Hepatocyte (in vitro differentiated cells): ENCODE results near the gene ARSB. TPM values are rescaled to one million over a fixed set of nuclear protein-coding genes. Genes with fewer than 3 reads are reported as not detected.

ENCODE experiments used
- DNase-seq: peaks from one replicate; pipeline ENCODE4 v3.0.0-alpha.2; 2016; ENCODE audit warnings: low spot score
- H2AFZ ChIP-seq: fragments of 200-600 bp; sonication (generic); 2 replicates; pipeline ENCODE4 v1.6.0; 2016; ENCODE audit warnings: antibody characterized with exemption, mild to moderate bottlenecking
- H3K27ac ChIP-seq: fragments of 200-600 bp; sonication (generic); 2 replicates; pipeline ENCODE4 v1.5.1; 2016; ENCODE audit warnings: mild to moderate bottlenecking
- H3K27me3 ChIP-seq: fragments of 200-600 bp; sonication (generic); 2 replicates; pipeline ENCODE4 v1.6.1; 2016
- H3K36me3 ChIP-seq: fragments of 200-600 bp; sonication (generic); replicated peaks from 2 replicates; pipeline ENCODE4 v1.5.1; 2016; ENCODE audit warnings: low read depth; ENCODE audit not compliant: insufficient read depth
- H3K4me1 ChIP-seq: fragments of 200-600 bp; sonication (generic); 2 replicates; pipeline ENCODE4 v1.5.1; 2016; ENCODE audit warnings: mild to moderate bottlenecking, moderate library complexity; ENCODE audit not compliant: insufficient read depth
- H3K4me2 ChIP-seq: fragments of 200-600 bp; sonication (generic); 2 replicates; pipeline ENCODE4 v1.6.0; 2016
- H3K4me3 ChIP-seq: fragments of 200-600 bp; sonication (generic); 2 replicates; pipeline ENCODE4 v1.5.1; 2016; ENCODE audit warnings: mild to moderate bottlenecking
- H3K79me2 ChIP-seq: fragments of 200-600 bp; sonication (generic); 2 replicates; pipeline ENCODE4 v1.6.0; 2017; ENCODE audit warnings: mild to moderate bottlenecking
- H3K9me2 ChIP-seq: fragments of 200-600 bp; sonication (generic); replicated peaks from 2 replicates; pipeline ENCODE4 v1.6.0; 2017; ENCODE audit warnings: mild to moderate bottlenecking; ENCODE audit not compliant: insufficient read depth
- H3K9me3 ChIP-seq: fragments of 200-600 bp; sonication (generic); 2 replicates; pipeline ENCODE4 v1.5.1; 2016; ENCODE audit warnings: low read depth, mild to moderate bottlenecking
- H4K20me1 ChIP-seq: fragments of 200-600 bp; sonication (generic); 2 replicates; pipeline ENCODE4 v1.6.0; 2016; ENCODE audit warnings: mild to moderate bottlenecking; ENCODE audit not compliant: insufficient read depth, poor library complexity, severe bottlenecking
- EZH2 ChIP-seq: fragments of 200-600 bp; sonication (generic); IDR thresholded peaks from 2 replicates; pipeline ENCODE4 v1.6.1; 2016; ENCODE audit warnings: antibody characterized with exemption, mild to moderate bottlenecking, borderline replicate concordance
- EZH2phosphoT487 ChIP-seq: fragments of 200-600 bp; sonication (generic); IDR thresholded peaks from one replicate; pipeline ENCODE4 v1.6.1; 2018; ENCODE audit warnings: antibody characterized with exemption, mild to moderate bottlenecking, low read depth, moderate library complexity; ENCODE audit not compliant: unreplicated experiment, severe bottlenecking
- WGBS: methylation state at CpG from one replicate; pipeline ENCODE4 v1.1.6; 2016; ENCODE audit warnings: low lambda C conversion rate; ENCODE audit errors: missing lambda C conversion rate; 5-methylcytosine and 5-hydroxymethylcytosine counted together
- polyA plus RNA-seq: library from polyadenylated mRNA; unstranded; fragments of >200 nt; fragmentation: Nextera tagmentation; extraction: Ambion mirVana; gene quantifications from 2 replicates; pipeline ENCODE4 v1.2.1, GENCODE V29; 2016
- total RNA-seq: library from RNA; depleted of rRNA; stranded (reverse); fragments of >200 nt; gene quantifications from 2 replicates; pipeline ENCODE4 v1.2.3, GENCODE V29; 2014
- TF ChIP-seq, protein P1 (sequence below): fragments of 200-600 bp; sonication (generic); IDR thresholded peaks from 2 replicates; pipeline ENCODE4 v1.5.1; 2016; ENCODE audit warnings: antibody characterized with exemption, mild to moderate bottlenecking; ENCODE audit not compliant: poor library complexity

The ARSB gene
- total and polyA plus RNA-seq, 2 experiments from 2014 or later: 13.5 to 19.8 TPM

DNA sequence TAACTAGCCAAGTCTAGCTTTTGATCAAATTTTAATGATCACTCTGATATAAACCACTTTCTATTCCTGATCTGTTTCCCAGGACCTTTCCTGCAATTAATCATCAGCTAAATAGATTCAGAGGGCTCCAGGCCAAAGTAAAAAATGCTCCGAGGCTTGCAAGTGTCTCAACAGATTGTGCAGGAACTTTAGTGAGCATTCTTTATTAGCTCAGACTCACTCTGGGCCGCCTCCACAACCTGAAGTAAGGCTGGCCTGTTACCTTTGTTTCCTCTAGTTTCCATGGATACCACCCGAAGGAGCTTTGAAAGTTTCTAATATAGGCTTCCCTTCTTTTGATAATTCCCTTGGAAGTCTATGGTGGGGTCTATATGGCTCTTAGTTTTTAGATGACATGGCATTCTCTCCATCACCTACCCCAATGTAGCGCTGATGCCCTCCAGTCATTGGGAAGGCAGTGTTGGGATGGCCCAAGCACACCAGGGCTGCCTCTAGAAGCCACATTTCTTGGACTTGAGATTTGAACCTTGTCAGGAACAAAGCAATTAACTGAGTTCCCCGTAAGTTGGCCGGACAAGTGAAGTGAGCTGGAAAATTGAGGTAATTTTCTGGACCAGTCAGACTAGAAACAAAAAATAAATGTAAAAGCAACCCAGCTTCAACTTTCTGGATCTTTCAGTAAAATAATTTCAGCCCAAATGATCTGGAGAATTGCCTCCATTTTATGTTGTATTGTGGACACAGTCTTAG, 238.9 kb downstream of the ARSB start:
- H3K79me2 ChIP-seq: no peaks in the 10 kb centered on the region
- no peaks in the 10 kb centered on the region for H3K36me3 ChIP-seq
- no peaks in the 10 kb centered on the region for H3K27me3 ChIP-seq
- no peak for DNase-seq
- no peak overlapping the region for H2AFZ ChIP-seq
- TF ChIP-seq, protein P1, sequence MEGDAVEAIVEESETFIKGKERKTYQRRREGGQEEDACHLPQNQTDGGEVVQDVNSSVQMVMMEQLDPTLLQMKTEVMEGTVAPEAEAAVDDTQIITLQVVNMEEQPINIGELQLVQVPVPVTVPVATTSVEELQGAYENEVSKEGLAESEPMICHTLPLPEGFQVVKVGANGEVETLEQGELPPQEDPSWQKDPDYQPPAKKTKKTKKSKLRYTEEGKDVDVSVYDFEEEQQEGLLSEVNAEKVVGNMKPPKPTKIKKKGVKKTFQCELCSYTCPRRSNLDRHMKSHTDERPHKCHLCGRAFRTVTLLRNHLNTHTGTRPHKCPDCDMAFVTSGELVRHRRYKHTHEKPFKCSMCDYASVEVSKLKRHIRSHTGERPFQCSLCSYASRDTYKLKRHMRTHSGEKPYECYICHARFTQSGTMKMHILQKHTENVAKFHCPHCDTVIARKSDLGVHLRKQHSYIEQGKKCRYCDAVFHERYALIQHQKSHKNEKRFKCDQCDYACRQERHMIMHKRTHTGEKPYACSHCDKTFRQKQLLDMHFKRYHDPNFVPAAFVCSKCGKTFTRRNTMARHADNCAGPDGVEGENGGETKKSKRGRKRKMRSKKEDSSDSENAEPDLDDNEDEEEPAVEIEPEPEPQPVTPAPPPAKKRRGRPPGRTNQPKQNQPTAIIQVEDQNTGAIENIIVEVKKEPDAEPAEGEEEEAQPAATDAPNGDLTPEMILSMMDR: no peak
- TF ChIP-seq EZH2: no peak
- no peak for TF ChIP-seq EZH2phosphoT487
- no peak overlapping the region for H3K4me3 ChIP-seq
- H4K20me1 ChIP-seq: no peaks in the 10 kb centered on the region
- H3K4me1 ChIP-seq: no peaks in the 10 kb centered on the region
- 71% methylated on average over 6 of the region's 6 CpGs for WGBS
- H3K27ac ChIP-seq: no peak overlapping the region
- H3K9me2 ChIP-seq: no peaks in the 10 kb centered on the region
- H3K9me3 ChIP-seq: no peaks in the 10 kb centered on the region
- H3K4me2 ChIP-seq: no peak overlapping the region

DNA sequence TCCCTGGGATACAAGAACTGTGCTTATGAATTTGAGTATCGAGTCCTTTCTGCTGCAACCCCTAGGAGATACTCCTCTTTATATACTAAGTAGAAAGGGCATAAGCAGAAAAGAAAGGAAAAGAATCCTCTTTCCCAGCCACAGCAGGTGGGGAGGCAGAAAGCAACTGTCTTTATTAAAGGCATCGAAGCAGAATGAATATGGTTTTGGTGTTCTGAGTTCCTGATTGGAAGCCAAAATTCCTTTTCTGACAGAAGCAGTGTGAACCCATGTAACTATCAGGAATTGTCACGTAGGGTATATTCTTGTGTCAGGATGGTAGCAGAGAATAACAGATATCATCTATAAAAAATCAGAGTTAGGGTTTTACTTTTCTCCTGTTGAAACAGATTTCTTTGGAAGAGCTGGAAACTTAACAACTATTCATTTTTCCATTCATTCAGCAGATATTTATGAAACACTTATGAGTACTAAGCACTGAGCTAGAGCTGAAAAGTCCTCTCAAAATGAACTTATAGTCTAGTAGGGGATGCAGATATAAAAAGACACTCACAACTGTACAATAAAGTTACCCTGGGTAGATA, 240.1 kb downstream of the ARSB start:
- Histone ChIP-seq H2AFZ (no peak overlapping the region), H3K79me2 (no peaks in the 10 kb centered on the region), H3K4me3 (no peak overlapping the region), H3K36me3 (no peaks in the 10 kb centered on the region), H3K4me1 (no peaks in the 10 kb centered on the region), H3K4me2 (no peak overlapping the region), H3K27ac (no peak overlapping the region), H3K27me3 (no peaks in the 10 kb centered on the region), H4K20me1 (no peaks in the 10 kb centered on the region), H3K9me3 (no peaks in the 10 kb centered on the region), H3K9me2 (no peaks in the 10 kb centered on the region)
- 99% methylated on average over 3 of the region's 3 CpGs for WGBS
- no peak for DNase-seq
- TF ChIP-seq EZH2phosphoT487: no peak
- TF ChIP-seq, protein P1: no peak

DNA sequence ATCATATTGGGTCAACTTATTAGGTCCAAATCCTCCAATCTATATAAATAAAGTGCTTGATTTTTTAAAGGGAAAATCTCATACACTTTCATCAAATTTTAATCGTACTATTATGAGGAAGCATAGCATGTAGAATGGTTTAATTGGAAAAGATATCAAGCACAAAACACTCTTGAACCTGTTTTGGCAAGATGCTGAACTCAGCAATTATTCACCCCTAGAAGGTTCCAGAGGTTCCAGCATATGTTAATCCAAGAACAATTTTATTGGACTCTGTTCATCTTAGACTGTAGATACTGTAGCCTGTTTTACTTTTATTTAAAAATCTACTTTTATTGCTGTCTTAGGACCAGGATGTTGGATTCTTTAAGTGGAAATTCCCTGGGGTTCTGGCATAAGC, 244.1 kb downstream of the ARSB start:
- Histone ChIP-seq H3K27me3 (no peaks in the 10 kb centered on the region), H3K79me2 (no peaks in the 10 kb centered on the region), H2AFZ (no peak overlapping the region), H3K36me3 (no peaks in the 10 kb centered on the region), H3K27ac (no peak overlapping the region), H4K20me1 (no peaks in the 10 kb centered on the region), H3K9me3 (no peaks in the 10 kb centered on the region), H3K4me3 (no peak overlapping the region), H3K9me2 (no peaks in the 10 kb centered on the region), H3K4me1 (no peaks in the 10 kb centered on the region), H3K4me2 (no peak overlapping the region)
- no peak for DNase-seq
- 70% methylated on average over 1 of the region's 1 CpG for WGBS
- TF ChIP-seq EZH2phosphoT487 (no peak), EZH2 (no peak)
- TF ChIP-seq, protein P1: no peak
